ENCODE results near the gene FTCDNL1.

DNA sequence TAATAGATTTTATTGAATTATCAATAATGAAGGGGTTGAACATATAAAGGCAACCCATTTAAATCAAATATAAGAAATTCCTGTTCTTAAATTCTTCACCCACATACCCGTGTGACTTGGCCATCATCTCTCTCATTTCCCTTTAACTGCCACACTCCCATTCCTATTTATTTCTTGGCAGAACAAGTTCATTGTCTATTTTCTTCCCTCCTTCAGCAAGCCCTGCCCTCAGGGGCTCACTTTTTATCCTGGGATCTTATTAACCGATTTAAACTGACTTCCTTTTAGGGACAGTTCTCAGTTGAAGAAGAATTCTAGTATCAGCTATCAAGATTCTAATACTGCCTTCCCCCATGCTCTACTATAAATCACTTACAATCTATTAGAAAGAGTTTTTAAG, 123.2 kb downstream of the FTCDNL1 start:
- no peak for TF ChIP-seq EZH2 (IDR thresholded peaks at IDR 0.05; ENCODE audit: low read depth)
- TF ChIP-seq, protein P1, sequence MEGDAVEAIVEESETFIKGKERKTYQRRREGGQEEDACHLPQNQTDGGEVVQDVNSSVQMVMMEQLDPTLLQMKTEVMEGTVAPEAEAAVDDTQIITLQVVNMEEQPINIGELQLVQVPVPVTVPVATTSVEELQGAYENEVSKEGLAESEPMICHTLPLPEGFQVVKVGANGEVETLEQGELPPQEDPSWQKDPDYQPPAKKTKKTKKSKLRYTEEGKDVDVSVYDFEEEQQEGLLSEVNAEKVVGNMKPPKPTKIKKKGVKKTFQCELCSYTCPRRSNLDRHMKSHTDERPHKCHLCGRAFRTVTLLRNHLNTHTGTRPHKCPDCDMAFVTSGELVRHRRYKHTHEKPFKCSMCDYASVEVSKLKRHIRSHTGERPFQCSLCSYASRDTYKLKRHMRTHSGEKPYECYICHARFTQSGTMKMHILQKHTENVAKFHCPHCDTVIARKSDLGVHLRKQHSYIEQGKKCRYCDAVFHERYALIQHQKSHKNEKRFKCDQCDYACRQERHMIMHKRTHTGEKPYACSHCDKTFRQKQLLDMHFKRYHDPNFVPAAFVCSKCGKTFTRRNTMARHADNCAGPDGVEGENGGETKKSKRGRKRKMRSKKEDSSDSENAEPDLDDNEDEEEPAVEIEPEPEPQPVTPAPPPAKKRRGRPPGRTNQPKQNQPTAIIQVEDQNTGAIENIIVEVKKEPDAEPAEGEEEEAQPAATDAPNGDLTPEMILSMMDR (conservative IDR thresholded peaks at IDR 0.05): no peak

Measured in PC-9 (cell line).